Small intestine (tissue), 7 donors: ENCODE data around the gene TCN1. TPM values are rescaled to one million over a fixed set of nuclear protein-coding genes. Genes with fewer than 3 reads are reported as not detected.
"Not testable (repeated sequence)": the region's sequence is repeated elsewhere in the genome, so short reads cannot be mapped to it uniquely, and the experiment has no call there.

Experiments used
- DNase-seq, 2 donors: peaks; one replicate each; pipeline versions ENCODE4 v3.0.0 to v3.0.0-alpha.2; 2013
- FAIRE-seq: peaks from 2 replicates; lab custom pipeline; 2012; peaks lifted over from hg19 to GRCh38; lab: Jason Lieb, UNC
- H3K27ac ChIP-seq, 3 donors: one replicate each; pipeline ENCODE4 v1.5.1; 2013; ENCODE audit warnings: low read length in 2 of 3, mild to moderate bottlenecking in 2 of 3, control low read depth in 1 of 3, inconsistent platforms in 1 of 3, low read depth in 1 of 3, moderate library complexity in 1 of 3
- H3K27me3 ChIP-seq, 3 donors: one replicate each; pipeline ENCODE4 v1.6.1; 2013; ENCODE audit warnings: low read length in 3 of 3, inconsistent platforms in 1 of 3; ENCODE audit not compliant: control insufficient read depth in 3 of 3, insufficient read depth in 3 of 3
- H3K36me3 ChIP-seq, 3 donors: one replicate each; pipeline ENCODE4 v1.6.1; 2013; ENCODE audit warnings: low read length in 3 of 3, inconsistent platforms in 1 of 3, low read depth in 1 of 3, mild to moderate bottlenecking in 1 of 3, moderate library complexity in 1 of 3; ENCODE audit not compliant: control insufficient read depth in 3 of 3, insufficient read depth in 2 of 3
- H3K4me1 ChIP-seq, 3 donors: one replicate each; pipeline ENCODE4 v1.6.1; 2013; ENCODE audit warnings: low read length in 2 of 3, inconsistent platforms in 1 of 3, low read depth in 1 of 3, mild to moderate bottlenecking in 1 of 3, moderate library complexity in 1 of 3; ENCODE audit not compliant: control insufficient read depth in 3 of 3, insufficient read depth in 2 of 3
- H3K4me3 ChIP-seq, 3 donors: one replicate each; pipeline ENCODE4 v1.5.1; 2013; ENCODE audit warnings: low read length in 3 of 3, control low read depth in 1 of 3, inconsistent platforms in 1 of 3, low read depth in 1 of 3, mild to moderate bottlenecking in 1 of 3, moderate library complexity in 1 of 3
- H3K9me3 ChIP-seq, 2 donors: one replicate each; pipeline ENCODE4 v1.6.1; 2013; ENCODE audit warnings: low read depth in 1 of 2, low read length in 1 of 2; ENCODE audit not compliant: control insufficient read depth in 2 of 2, insufficient read depth in 1 of 2
- WGBS, 3 donors: extraction: QIAGEN DNeasy Blood & Tissue Kit; methylation state at CpG; one replicate each; pipeline ENCODE4 v1.1.7; 2013; 5-methylcytosine and 5-hydroxymethylcytosine counted together
- polyA plus RNA-seq, 4 donors: library from polyadenylated mRNA; stranded (reverse) in 3 of 4; unstranded in 1 of 4; fragments of 200-250 nt in 3 of 4; fragments of 120-200 nt in 1 of 4; gene quantifications; one replicate each; pipeline versions ENCODE4 v1.2.1 to v1.2.3, GENCODE V29; 2013
- donor health status: healthy with polysubstance abuse.
- donor health status: control.
- donor health status: control.
- donor health status: Bipolar disorder and iron deficiency.
- donor health status: healthy.

TCN1 gene
- polyA plus RNA-seq, 4 donors = 0.03 to 1.9 TPM; not detected in 2

DNA sequence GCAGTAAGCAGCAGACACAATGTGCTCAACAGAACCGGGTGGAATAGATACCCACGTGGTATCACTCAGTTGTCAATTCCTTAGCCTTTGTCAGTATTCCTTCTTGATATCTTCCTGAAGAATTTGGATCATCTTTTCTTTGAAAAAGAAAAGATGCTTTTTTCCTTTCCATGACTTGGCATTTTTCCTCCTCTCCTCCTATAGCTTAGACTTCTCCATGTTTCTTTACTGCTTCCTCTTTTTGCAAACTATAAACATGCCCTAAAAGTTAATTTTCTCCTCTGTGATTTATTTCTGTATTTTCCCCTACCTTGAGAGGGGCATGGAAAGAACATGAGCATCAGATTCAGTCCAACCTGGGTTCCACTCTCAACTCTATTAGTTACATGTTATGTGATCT, 32.7 kb downstream of the TCN1 start:
- H3K4me1 ChIP-seq = no peaks in the 10 kb centered on the region
- no peak for DNase-seq
- H3K36me3 ChIP-seq = no peaks in the 10 kb centered on the region
- H3K27me3 ChIP-seq = no peaks in the 10 kb centered on the region
- no peaks in the 10 kb centered on the region for H3K9me3 ChIP-seq
- no peak overlapping the region for H3K4me3 ChIP-seq
- 87 to 95% (median 88%) methylated on average over 2 of the region's 2 CpGs for WGBS, 3 donors
- H3K27ac ChIP-seq = no peak overlapping the region
- no peak for FAIRE-seq

GRCh38 chr11:59829358-59829757, 36.9 kb downstream of the TCN1 start:
- H3K36me3 ChIP-seq = no peaks in the 10 kb centered on the region
- no peaks in the 10 kb centered on the region for H3K9me3 ChIP-seq
- no peaks in the 10 kb centered on the region for H3K27me3 ChIP-seq
- no peak overlapping the region for H3K4me3 ChIP-seq
- no peak overlapping the region for H3K27ac ChIP-seq
- FAIRE-seq (no peak), DNase-seq (no peak)
- 74 to 87% (median 75%) methylated on average over 3 of the region's 3 CpGs for WGBS, 3 donors
- H3K4me1 ChIP-seq = no peaks in the 10 kb centered on the region

DNA sequence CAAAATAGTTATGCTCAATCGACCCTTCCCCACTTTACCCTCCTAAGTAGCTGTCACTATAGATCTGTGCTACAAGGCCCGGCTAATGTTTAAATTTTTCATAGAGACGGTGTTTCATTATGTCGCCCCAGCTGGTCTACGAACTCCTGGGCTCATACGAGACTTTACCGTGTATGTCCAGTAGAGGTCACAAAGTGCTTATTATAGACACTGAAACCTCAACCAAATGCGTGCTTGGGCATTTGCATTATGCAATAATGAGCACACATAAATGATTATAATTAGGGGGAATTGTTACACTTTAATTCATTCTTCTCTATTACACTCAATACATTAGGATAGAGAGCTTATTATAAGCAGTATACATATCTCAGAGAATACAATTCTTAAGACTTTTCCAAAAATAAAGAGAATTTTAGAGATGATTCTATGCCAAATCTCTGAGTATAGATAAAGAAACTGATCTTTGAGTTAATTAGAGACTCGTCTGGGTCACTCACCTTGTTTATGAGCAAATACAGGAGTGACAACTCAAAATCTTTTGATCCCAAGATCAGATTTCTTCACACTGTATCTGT, 43.2 kb downstream of the TCN1 start:
- H3K4me1 ChIP-seq = no peaks in the 10 kb centered on the region
- H3K27me3 ChIP-seq = no peaks in the 10 kb centered on the region
- H3K9me3 ChIP-seq = no peaks in the 10 kb centered on the region
- no peak overlapping the region for H3K4me3 ChIP-seq
- no peak for FAIRE-seq
- peak; percentile 73 to 76 for DNase-seq
- no peak overlapping the region for H3K27ac ChIP-seq
- 6 to 8% (median 8%) methylated on average over 9 of the region's 9 CpGs for WGBS, 3 donors
- H3K36me3 ChIP-seq = no peaks in the 10 kb centered on the region

DNA sequence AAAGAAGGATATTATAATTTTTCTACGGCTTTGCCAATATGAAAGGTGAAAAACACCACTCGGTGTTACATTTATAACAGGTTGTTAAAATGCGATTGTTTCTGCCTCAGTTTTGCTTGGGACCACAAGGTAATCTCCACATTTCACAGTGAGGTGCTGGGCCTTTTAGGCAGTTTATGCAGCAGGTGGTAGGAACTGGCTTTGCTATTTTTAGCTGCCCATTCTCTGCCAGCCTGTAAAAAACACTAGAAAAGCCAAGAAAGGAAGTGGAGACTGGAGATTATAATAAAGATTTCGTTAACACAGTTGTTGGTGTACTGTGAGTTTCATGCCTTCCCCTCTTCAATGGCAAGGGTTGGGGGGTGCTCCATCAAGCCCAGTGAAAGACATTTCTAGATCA, 47.7 kb downstream of the TCN1 start:
- DNase-seq (no peak), FAIRE-seq (no peak)
- Histone ChIP-seq H3K4me3 (no peak overlapping the region), H3K4me1 (no peaks in the 10 kb centered on the region), H3K27ac (no peak overlapping the region), H3K9me3 (no peaks in the 10 kb centered on the region), H3K27me3 (no peaks in the 10 kb centered on the region), H3K36me3 (no peaks in the 10 kb centered on the region)
- 66 to 86% (median 73%) methylated on average over 4 of the region's 4 CpGs for WGBS, 3 donors

DNA sequence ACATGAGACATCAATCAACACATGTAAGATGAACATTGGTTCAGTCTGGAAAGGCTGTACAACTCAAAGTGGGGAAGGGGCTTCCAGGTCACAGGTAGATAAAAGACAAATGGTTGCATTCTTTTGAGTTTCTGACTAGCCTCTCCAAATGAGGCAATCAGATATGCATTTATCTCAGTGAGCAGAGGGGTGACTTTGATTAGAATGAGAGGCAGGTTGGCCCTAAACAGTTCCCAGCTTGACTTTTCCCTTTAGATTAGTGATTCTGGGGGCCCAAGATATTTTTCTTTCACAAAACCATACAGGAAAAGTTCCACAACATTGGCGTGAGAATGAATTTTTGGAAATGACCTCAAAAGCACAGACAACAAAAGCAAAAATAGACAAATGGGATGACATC, 49.9 kb downstream of the TCN1 start:
- not testable (repeated sequence) for FAIRE-seq, DNase-seq, H3K4me1 ChIP-seq, H3K9me3 ChIP-seq, H3K4me3 ChIP-seq, H3K27ac ChIP-seq, H3K36me3 ChIP-seq, H3K27me3 ChIP-seq
- WGBS, 3 donors = 76 to 97% (median 84%) methylated on average over 1 of the region's 1 CpG

DNA sequence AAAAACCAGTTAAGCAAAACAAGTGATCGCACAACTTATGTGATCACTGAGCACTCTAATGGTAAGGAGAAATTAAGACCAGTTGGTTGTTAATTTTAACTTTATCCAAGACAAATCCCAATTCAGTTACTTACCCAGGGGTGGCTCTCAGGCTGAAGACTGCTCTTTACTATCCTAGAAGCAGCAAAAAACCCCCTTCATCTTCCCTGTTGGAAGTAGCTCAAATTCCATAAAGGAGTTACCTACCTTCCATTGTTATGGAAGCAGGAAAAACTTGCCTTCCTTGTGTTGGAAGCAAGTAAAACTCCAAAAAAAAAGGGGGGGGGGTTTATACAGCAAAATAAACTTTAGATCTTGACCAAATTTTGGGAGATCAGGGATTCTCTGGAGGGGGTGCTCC, 50.5 kb downstream of the TCN1 start:
- H3K36me3 ChIP-seq = no peaks in the 10 kb centered on the region
- DNase-seq = no peak
- no peaks in the 10 kb centered on the region for H3K27me3 ChIP-seq
- peaks cover 0 to 3% (median 0%) of the 10 kb centered on the region in 3 donors for H3K4me1 ChIP-seq
- no peak overlapping the region for H3K27ac ChIP-seq
- no peak overlapping the region for H3K4me3 ChIP-seq
- no peak for FAIRE-seq
- 81 to 92% (median 84%) methylated on average over 1 of the region's 1 CpG for WGBS, 3 donors
- no peaks in the 10 kb centered on the region for H3K9me3 ChIP-seq

- no peak for DNase-seq
- 26 to 28% (median 26%) methylated on average over 1 of the region's 1 CpG for WGBS, 3 donors
These were observed 52.3 kb downstream of the TCN1 start for GRCh38 chr11:59814021-59814420.

DNA sequence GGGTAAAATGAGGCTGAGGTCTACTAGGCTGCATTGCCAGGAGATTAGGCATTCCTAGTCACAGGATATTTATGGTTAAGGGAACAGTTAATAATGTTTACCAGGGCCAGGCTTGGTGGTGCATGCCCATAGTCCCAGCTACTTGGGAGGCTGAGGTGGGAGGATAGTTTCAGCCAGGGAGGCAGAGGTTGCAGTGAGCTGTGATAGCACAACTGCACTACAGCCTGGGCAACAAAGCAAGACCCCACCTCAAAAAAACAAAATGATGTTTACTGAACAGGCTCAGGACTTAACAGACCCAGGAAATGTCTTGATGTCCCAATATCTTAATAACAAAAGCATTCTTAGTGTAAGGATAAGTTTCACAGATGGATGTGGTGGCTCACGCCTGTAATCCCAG, 52.9 kb downstream of the TCN1 start:
- no peaks in the 10 kb centered on the region for H3K27me3 ChIP-seq
- FAIRE-seq (no peak), DNase-seq (no peak)
- WGBS, 3 donors = 88 to 96% (median 95%) methylated on average over 1 of the region's 1 CpG
- H3K4me3 ChIP-seq = no peak overlapping the region
- no peaks in the 10 kb centered on the region for H3K36me3 ChIP-seq
- H3K4me1 ChIP-seq = peaks cover 0 to 7% (median 0%) of the 10 kb centered on the region in 3 donors
- H3K9me3 ChIP-seq = no peaks in the 10 kb centered on the region
- H3K27ac ChIP-seq = no peak overlapping the region

More at GRCh38 chr11:59814021-59814420, 52.3 kb downstream of the TCN1 start:
- no peaks in the 10 kb centered on the region for H3K27me3 ChIP-seq
- H3K4me3 ChIP-seq = no peak overlapping the region
- FAIRE-seq = no peak
- H3K4me1 ChIP-seq = peaks cover 0 to 7% (median 0%) of the 10 kb centered on the region in 3 donors
- H3K9me3 ChIP-seq = no peaks in the 10 kb centered on the region
- no peak overlapping the region for H3K27ac ChIP-seq
- no peaks in the 10 kb centered on the region for H3K36me3 ChIP-seq

GRCh38 chr11:59812220-59812619, 54.1 kb downstream of the TCN1 start:
- Histone ChIP-seq H3K9me3 (no peaks in the 10 kb centered on the region), H3K27ac (no peak overlapping the region), H3K4me1 (peaks cover 0 to 11% (median 0%) of the 10 kb centered on the region in 3 donors), H3K27me3 (no peaks in the 10 kb centered on the region), H3K4me3 (no peak overlapping the region), H3K36me3 (no peaks in the 10 kb centered on the region)
- WGBS, 3 donors = 87 to 94% (median 92%) methylated on average over 2 of the region's 2 CpGs
- no peak for DNase-seq
- no peak for FAIRE-seq
